Smooth muscle cell (in vitro differentiated cells): ENCODE results near the gene SERPINF2. TPM values are rescaled to one million over a fixed set of nuclear protein-coding genes. Genes with fewer than 3 reads are reported as not detected.

Source experiments
- DNase-seq: peaks from one replicate; lab custom pipeline; 2025; ENCODE audit not compliant: unreplicated experiment; lab: John Stamatoyannopoulos, UW
- H2AFZ ChIP-seq: fragments of 200-600 bp; sonication (generic); 2 replicates; pipeline ENCODE4 v1.6.0; 2016; ENCODE audit warnings: antibody characterized with exemption, low read depth, mild to moderate bottlenecking
- H3F3A ChIP-seq: fragments of 200-600 bp; sonication (generic); 2 replicates; pipeline ENCODE4 v1.6.0; 2017; ENCODE audit warnings: antibody characterized with exemption, low read depth
- H3K27ac ChIP-seq: fragments of 200-600 bp; sonication (generic); 2 replicates; pipeline ENCODE4 v1.5.1; 2016; ENCODE audit warnings: low read depth, mild to moderate bottlenecking
- H3K27me3 ChIP-seq: fragments of 200-600 bp; sonication (generic); 2 replicates; pipeline ENCODE4 v1.6.1; 2016; ENCODE audit warnings: low read depth, mild to moderate bottlenecking
- H3K36me3 ChIP-seq: fragments of 200-600 bp; sonication (generic); 2 replicates; pipeline ENCODE4 v1.5.1; 2016; ENCODE audit warnings: low read depth
- H3K4me1 ChIP-seq: fragments of 200-600 bp; sonication (generic); 2 replicates; pipeline ENCODE4 v1.5.1; 2016; ENCODE audit warnings: low read depth
- H3K4me2 ChIP-seq: fragments of 200-600 bp; sonication (generic); 2 replicates; pipeline ENCODE4 v1.6.0; 2016; ENCODE audit warnings: mild to moderate bottlenecking
- H3K4me3 ChIP-seq: fragments of 200-600 bp; sonication (generic); 2 replicates; pipeline ENCODE4 v1.5.1; 2016; ENCODE audit warnings: mild to moderate bottlenecking
- H3K79me2 ChIP-seq: fragments of 200-600 bp; sonication (generic); 2 replicates; pipeline ENCODE4 v1.6.0; 2016; ENCODE audit warnings: low read depth, mild to moderate bottlenecking
- H3K9ac ChIP-seq: fragments of 200-600 bp; sonication (generic); 2 replicates; pipeline ENCODE4 v1.6.0; 2016; ENCODE audit warnings: low read depth
- H3K9me3 ChIP-seq: fragments of 200-600 bp; sonication (generic); replicated peaks from 2 replicates; pipeline ENCODE4 v1.5.1; 2016; ENCODE audit warnings: low read depth
- H4K20me1 ChIP-seq: fragments of 200-600 bp; sonication (generic); 2 replicates; pipeline ENCODE4 v1.6.0; 2016; ENCODE audit warnings: low read depth
- WGBS: methylation state at CpG from one replicate; pipeline ENCODE4 v1.1.7; 2016; ENCODE audit warnings: low lambda C conversion rate; 5-methylcytosine and 5-hydroxymethylcytosine counted together
- polyA plus RNA-seq: library from polyadenylated mRNA; unstranded; fragments of >200 nt; fragmentation: Nextera tagmentation; extraction: Ambion mirVana; gene quantifications from 2 replicates; pipeline ENCODE4 v1.2.1, GENCODE V29; 2016
- total RNA-seq: library from RNA; depleted of rRNA; stranded (reverse); fragments of >200 nt; gene quantifications from 2 replicates; pipeline ENCODE4 v1.2.3, GENCODE V29; 2014
- TF ChIP-seq, protein P1 (sequence below): fragments of 200-600 bp; sonication (generic); IDR thresholded peaks from 2 replicates; pipeline ENCODE4 v1.5.1; 2017; ENCODE audit warnings: borderline replicate concordance, mild to moderate bottlenecking, antibody characterized with exemption; ENCODE audit not compliant: insufficient read depth, poor library complexity, severe bottlenecking

SERPINF2 gene
- total and polyA plus RNA-seq, 2 experiments from 2014 or later = 0.18 to 0.22 TPM

DNA sequence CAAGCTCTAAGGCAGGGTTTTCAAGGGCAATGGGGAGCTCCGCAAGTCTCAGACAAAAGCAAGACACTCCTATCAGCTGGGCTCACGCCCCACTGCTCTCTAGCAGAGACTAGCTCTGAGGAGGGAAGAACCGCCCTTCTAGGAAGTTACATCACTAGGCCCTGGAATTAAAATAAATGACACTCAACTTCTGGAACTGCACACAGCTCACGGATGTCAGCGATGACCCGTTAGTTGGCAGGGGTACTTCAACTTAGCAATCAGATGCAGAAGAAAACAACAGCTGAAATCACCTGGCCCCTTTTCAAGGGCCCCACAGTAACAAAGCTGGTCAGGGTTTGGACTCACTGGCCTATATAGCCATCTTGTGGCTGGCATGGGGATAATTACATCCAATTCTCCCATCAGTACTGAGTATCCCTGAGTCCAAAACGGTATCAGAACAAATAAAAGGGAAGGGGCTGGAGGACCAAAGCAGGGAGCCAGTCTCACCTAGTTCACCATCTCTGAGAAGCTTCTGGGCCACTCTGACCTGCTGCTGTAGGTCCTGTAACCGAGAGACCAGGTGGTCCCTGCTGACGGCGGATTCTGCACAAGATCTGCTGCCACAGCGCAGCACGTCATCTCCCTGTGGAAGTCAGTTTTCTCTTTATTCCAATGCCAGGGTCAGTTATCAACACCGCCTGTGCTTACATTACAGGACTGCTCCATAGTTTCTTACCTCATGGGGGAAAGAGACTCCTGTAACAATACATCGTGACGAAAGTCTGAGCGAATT is 41.4 kb downstream of the SERPINF2 start:
- WGBS = 65% methylated on average over 16 of the region's 16 CpGs
- Histone ChIP-seq H2AFZ (no peak overlapping the region), H3K27ac (peak overlapping the region; percentile 98), H4K20me1 (no peaks in the 10 kb centered on the region), H3K4me3 (no peak overlapping the region), H3K27me3 (no peaks in the 10 kb centered on the region), H3K36me3 (no peaks in the 10 kb centered on the region), H3K9ac (peak overlapping the region; percentile 90), H3K9me3 (no peaks in the 10 kb centered on the region), H3K4me1 (no peaks in the 10 kb centered on the region), H3K79me2 (no peaks in the 10 kb centered on the region), H3K4me2 (peak overlapping the region; percentile 65), H3F3A (peaks cover 62% of the 10 kb centered on the region)
- TF ChIP-seq, protein P1, sequence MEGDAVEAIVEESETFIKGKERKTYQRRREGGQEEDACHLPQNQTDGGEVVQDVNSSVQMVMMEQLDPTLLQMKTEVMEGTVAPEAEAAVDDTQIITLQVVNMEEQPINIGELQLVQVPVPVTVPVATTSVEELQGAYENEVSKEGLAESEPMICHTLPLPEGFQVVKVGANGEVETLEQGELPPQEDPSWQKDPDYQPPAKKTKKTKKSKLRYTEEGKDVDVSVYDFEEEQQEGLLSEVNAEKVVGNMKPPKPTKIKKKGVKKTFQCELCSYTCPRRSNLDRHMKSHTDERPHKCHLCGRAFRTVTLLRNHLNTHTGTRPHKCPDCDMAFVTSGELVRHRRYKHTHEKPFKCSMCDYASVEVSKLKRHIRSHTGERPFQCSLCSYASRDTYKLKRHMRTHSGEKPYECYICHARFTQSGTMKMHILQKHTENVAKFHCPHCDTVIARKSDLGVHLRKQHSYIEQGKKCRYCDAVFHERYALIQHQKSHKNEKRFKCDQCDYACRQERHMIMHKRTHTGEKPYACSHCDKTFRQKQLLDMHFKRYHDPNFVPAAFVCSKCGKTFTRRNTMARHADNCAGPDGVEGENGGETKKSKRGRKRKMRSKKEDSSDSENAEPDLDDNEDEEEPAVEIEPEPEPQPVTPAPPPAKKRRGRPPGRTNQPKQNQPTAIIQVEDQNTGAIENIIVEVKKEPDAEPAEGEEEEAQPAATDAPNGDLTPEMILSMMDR = peak; percentile 66
- peak; percentile 47 for DNase-seq

DNA sequence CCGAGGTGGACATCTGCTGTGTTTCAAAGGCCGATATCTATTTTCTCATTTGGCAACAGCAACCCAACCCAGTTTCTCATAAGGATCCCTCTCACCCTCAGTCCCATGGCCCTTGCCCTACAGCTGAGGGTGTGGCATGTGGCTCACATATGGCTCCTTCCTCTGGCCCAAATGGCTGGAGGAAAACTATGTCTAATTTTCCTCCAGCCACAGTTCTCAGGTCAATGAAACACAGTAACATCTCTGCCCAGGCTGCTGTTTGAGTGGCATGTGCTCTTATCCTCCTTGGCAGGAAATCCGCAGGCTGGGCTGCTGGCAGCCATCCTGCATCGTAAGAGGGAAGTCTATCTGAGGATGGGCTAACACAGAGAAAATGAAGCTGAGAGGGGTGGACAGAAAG is 43.3 kb downstream of the SERPINF2 start:
- H3K36me3 ChIP-seq = no peaks in the 10 kb centered on the region
- WGBS = 82% methylated on average over 4 of the region's 4 CpGs
- no peak for DNase-seq
- no peaks in the 10 kb centered on the region for H4K20me1 ChIP-seq
- TF ChIP-seq, protein P1 = no peak
- H2AFZ ChIP-seq = no peak overlapping the region
- H3F3A ChIP-seq = peaks cover 55% of the 10 kb centered on the region
- H3K4me2 ChIP-seq = no peak overlapping the region
- H3K27me3 ChIP-seq = no peaks in the 10 kb centered on the region
- peak overlapping the region; percentile 90 for H3K27ac ChIP-seq
- no peaks in the 10 kb centered on the region for H3K4me1 ChIP-seq
- no peaks in the 10 kb centered on the region for H3K9me3 ChIP-seq
- H3K9ac ChIP-seq = no peak overlapping the region
- H3K79me2 ChIP-seq = no peaks in the 10 kb centered on the region
- no peak overlapping the region for H3K4me3 ChIP-seq

DNA sequence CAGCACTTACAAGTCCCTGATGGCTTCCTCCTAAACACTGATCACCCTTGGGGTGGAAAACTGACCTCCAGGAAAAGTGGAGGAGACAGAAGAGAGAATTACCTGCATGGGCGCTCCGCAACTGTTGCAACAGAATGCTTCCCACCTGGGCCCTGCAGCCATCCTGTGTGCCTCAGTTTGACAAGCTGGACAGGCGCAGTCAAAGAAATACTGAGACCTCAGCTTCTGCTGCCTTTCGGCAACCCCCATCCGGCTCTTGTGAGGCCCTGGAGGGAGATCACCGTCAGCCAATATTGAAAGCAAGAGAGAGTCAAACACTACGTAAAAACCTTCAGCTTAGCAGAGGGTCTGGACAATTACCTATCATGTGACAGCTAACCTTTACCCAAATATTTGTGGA is 44.0 kb downstream of the SERPINF2 start:
- Histone ChIP-seq H2AFZ (no peak overlapping the region), H3K36me3 (no peaks in the 10 kb centered on the region), H3K9me3 (no peaks in the 10 kb centered on the region), H3K4me3 (no peak overlapping the region), H3K4me1 (no peaks in the 10 kb centered on the region), H4K20me1 (no peaks in the 10 kb centered on the region), H3K9ac (no peak overlapping the region), H3K27ac (peak overlapping the region; percentile 90), H3K27me3 (no peaks in the 10 kb centered on the region), H3K4me2 (no peak overlapping the region), H3F3A (peaks cover 50% of the 10 kb centered on the region), H3K79me2 (no peaks in the 10 kb centered on the region)
- WGBS = 87% methylated on average over 7 of the region's 7 CpGs
- TF ChIP-seq, protein P1 = no peak
- no peak for DNase-seq
